Stimulated activated naive CD8-positive, alpha-beta T cell treated with anti-CD3 and anti-CD28 coated beads, Interleukin-15, Interleukin-2, amounts not matched to agents 100 ng/mL and 50 ng/mL, for 24 hours (primary cell): ENCODE data around the gene MCUB.
A peak's percentile ranks its signal among the peaks of the same experiment; 100 is the strongest.

ENCODE experiments used
- H3K27ac Mint-ChIP-seq: one replicate; pipeline ENCODE4 v1.8.0; 2021; ENCODE audit warnings: mild to moderate bottlenecking, mixed read lengths
- H3K27me3 Mint-ChIP-seq: one replicate; pipeline ENCODE4 v1.8.0; 2021; ENCODE audit warnings: mixed read lengths
- H3K36me3 Mint-ChIP-seq: one replicate; pipeline ENCODE4 v1.8.0; 2021; ENCODE audit warnings: low read depth, mixed read lengths
- H3K4me1 Mint-ChIP-seq: one replicate; pipeline ENCODE4 v1.8.0; 2021; ENCODE audit warnings: low read depth, mixed read lengths
- H3K4me3 Mint-ChIP-seq: one replicate; pipeline ENCODE4 v1.8.0; 2021; ENCODE audit warnings: mild to moderate bottlenecking, mixed read lengths
- H3K9me3 Mint-ChIP-seq: one replicate; pipeline ENCODE4 v1.8.0; 2021; ENCODE audit warnings: mixed read lengths

Gene MCUB

GRCh38 chr4:109701566-109702410, 141.7 kb downstream of the MCUB start:
- peak overlapping the region; percentile 82 for H3K27ac Mint-ChIP-seq
- H3K4me3 Mint-ChIP-seq = peak overlapping the region; percentile 92
- peaks cover 7% of the 10 kb centered on the region for H3K36me3 Mint-ChIP-seq
- no peaks in the 10 kb centered on the region for H3K27me3 Mint-ChIP-seq
- H3K4me1 Mint-ChIP-seq = peaks cover 19% of the 10 kb centered on the region
- no peaks in the 10 kb centered on the region for H3K9me3 Mint-ChIP-seq

- Mint-ChIP-seq H3K4me1 (peaks cover 19% of the 10 kb centered on the region), H3K9me3 (no peaks in the 10 kb centered on the region), H3K27me3 (no peaks in the 10 kb centered on the region), H3K36me3 (no peaks in the 10 kb centered on the region), H3K4me3 (peak within 1 kb of the TSS; percentile 92), H3K27ac (peak within 1 kb of the TSS; percentile 82)
Measured at GRCh38 chr4:109702950-109703663, 143.1 kb downstream of the MCUB start, which contains the start of gene CASP6. Gene CASP6, minus strand, starts transcription at chr4:109703445. Its CDS starts 50 bp downstream, at chr4:109703395.

GRCh38 chr4:109703664-109704361, 143.8 kb downstream of the MCUB start:
- H3K4me3 Mint-ChIP-seq = peak overlapping the region; percentile 92
- H3K36me3 Mint-ChIP-seq = no peaks in the 10 kb centered on the region
- H3K9me3 Mint-ChIP-seq = no peaks in the 10 kb centered on the region
- peaks cover 19% of the 10 kb centered on the region for H3K4me1 Mint-ChIP-seq
- peak overlapping the region; percentile 77 for H3K27ac Mint-ChIP-seq
- no peaks in the 10 kb centered on the region for H3K27me3 Mint-ChIP-seq

GRCh38 chr4:109708435-109708834, 148.4 kb downstream of the MCUB start:
- no peak overlapping the region for H3K4me3 Mint-ChIP-seq
- no peaks in the 10 kb centered on the region for H3K27me3 Mint-ChIP-seq
- H3K9me3 Mint-ChIP-seq = no peaks in the 10 kb centered on the region
- H3K27ac Mint-ChIP-seq = no peak overlapping the region
- peaks cover 14% of the 10 kb centered on the region for H3K36me3 Mint-ChIP-seq
- peaks cover 5% of the 10 kb centered on the region for H3K4me1 Mint-ChIP-seq

- no peaks in the 10 kb centered on the region for H3K9me3 Mint-ChIP-seq
- H3K4me3 Mint-ChIP-seq = no peak overlapping the region
- H3K27me3 Mint-ChIP-seq = no peaks in the 10 kb centered on the region
- H3K4me1 Mint-ChIP-seq = peaks cover under 1% of the 10 kb centered on the region
- peaks cover 16% of the 10 kb centered on the region for H3K36me3 Mint-ChIP-seq
- no peak overlapping the region for H3K27ac Mint-ChIP-seq
Measured at GRCh38 chr4:109708990-109709389, 148.9 kb downstream of the MCUB start.

GRCh38 chr4:109713500-109713899, 153.5 kb downstream of the MCUB start:
- no peak overlapping the region for H3K4me3 Mint-ChIP-seq
- H3K27me3 Mint-ChIP-seq = no peaks in the 10 kb centered on the region
- no peaks in the 10 kb centered on the region for H3K4me1 Mint-ChIP-seq

GRCh38 chr4:109718759-109719158, 158.7 kb downstream of the MCUB start:
- no peaks in the 10 kb centered on the region for H3K9me3 Mint-ChIP-seq
- H3K27me3 Mint-ChIP-seq = no peaks in the 10 kb centered on the region
- H3K36me3 Mint-ChIP-seq = peaks cover 29% of the 10 kb centered on the region
- H3K27ac Mint-ChIP-seq = no peak overlapping the region
- H3K4me3 Mint-ChIP-seq = no peak overlapping the region
- peaks cover 4% of the 10 kb centered on the region for H3K4me1 Mint-ChIP-seq

More at GRCh38 chr4:109713500-109713899, 153.5 kb downstream of the MCUB start:
- H3K36me3 Mint-ChIP-seq = peaks cover 43% of the 10 kb centered on the region
- H3K27ac Mint-ChIP-seq = no peak overlapping the region
- no peaks in the 10 kb centered on the region for H3K9me3 Mint-ChIP-seq

GRCh38 chr4:109719604-109720003, 159.6 kb downstream of the MCUB start:
- H3K36me3 Mint-ChIP-seq = peaks cover 22% of the 10 kb centered on the region
- H3K4me1 Mint-ChIP-seq = peaks cover 4% of the 10 kb centered on the region
- H3K27me3 Mint-ChIP-seq = no peaks in the 10 kb centered on the region
- H3K9me3 Mint-ChIP-seq = no peaks in the 10 kb centered on the region
- no peak overlapping the region for H3K27ac Mint-ChIP-seq
- no peak overlapping the region for H3K4me3 Mint-ChIP-seq

GRCh38 chr4:109721033-109721432, 161.0 kb downstream of the MCUB start:
- peaks cover 21% of the 10 kb centered on the region for H3K36me3 Mint-ChIP-seq
- no peaks in the 10 kb centered on the region for H3K9me3 Mint-ChIP-seq
- H3K27ac Mint-ChIP-seq = no peak overlapping the region
- H3K4me3 Mint-ChIP-seq = no peak overlapping the region
- peaks cover 4% of the 10 kb centered on the region for H3K4me1 Mint-ChIP-seq
- no peaks in the 10 kb centered on the region for H3K27me3 Mint-ChIP-seq

GRCh38 chr4:109722357-109722756, 162.3 kb downstream of the MCUB start:
- Mint-ChIP-seq H3K9me3 (no peaks in the 10 kb centered on the region), H3K36me3 (peaks cover 15% of the 10 kb centered on the region), H3K27me3 (no peaks in the 10 kb centered on the region), H3K27ac (no peak overlapping the region), H3K4me3 (no peak overlapping the region), H3K4me1 (peaks cover 4% of the 10 kb centered on the region)

GRCh38 chr4:109723110-109723509, 163.1 kb downstream of the MCUB start:
- H3K4me1 Mint-ChIP-seq = peaks cover 9% of the 10 kb centered on the region
- no peak overlapping the region for H3K27ac Mint-ChIP-seq
- no peaks in the 10 kb centered on the region for H3K27me3 Mint-ChIP-seq
- H3K4me3 Mint-ChIP-seq = no peak overlapping the region
- H3K36me3 Mint-ChIP-seq = peaks cover 10% of the 10 kb centered on the region
- no peaks in the 10 kb centered on the region for H3K9me3 Mint-ChIP-seq

- H3K4me3 Mint-ChIP-seq = peak overlapping the region; percentile 88
- no peaks in the 10 kb centered on the region for H3K9me3 Mint-ChIP-seq
- H3K27ac Mint-ChIP-seq = no peak overlapping the region
- H3K4me1 Mint-ChIP-seq = peaks cover 19% of the 10 kb centered on the region
- H3K36me3 Mint-ChIP-seq = peaks cover 10% of the 10 kb centered on the region
- no peaks in the 10 kb centered on the region for H3K27me3 Mint-ChIP-seq
Measured at GRCh38 chr4:109728385-109728784, 168.3 kb downstream of the MCUB start.

- Mint-ChIP-seq H3K27me3 (no peaks in the 10 kb centered on the region), H3K4me1 (peaks cover 19% of the 10 kb centered on the region), H3K9me3 (no peaks in the 10 kb centered on the region), H3K4me3 (peak overlapping the region; percentile 88), H3K27ac (peak overlapping the region; percentile 76), H3K36me3 (peaks cover 10% of the 10 kb centered on the region)
Measured at GRCh38 chr4:109729117-109729717, 169.2 kb downstream of the MCUB start.

GRCh38 chr4:109729718-109730618, 169.9 kb downstream of the MCUB start, which contains the start of gene PLA2G12A:
Gene PLA2G12A, minus strand, starts transcription at chr4:109730070. Its CDS starts 261 bp downstream, at chr4:109729809.
- H3K4me3 Mint-ChIP-seq = peak within 1 kb of the TSS; percentile 88
- H3K4me1 Mint-ChIP-seq = peaks cover 19% of the 10 kb centered on the region
- H3K27me3 Mint-ChIP-seq = no peaks in the 10 kb centered on the region
- H3K36me3 Mint-ChIP-seq = peaks cover 10% of the 10 kb centered on the region
- peak within 1 kb of the TSS; percentile 76 for H3K27ac Mint-ChIP-seq
- H3K9me3 Mint-ChIP-seq = no peaks in the 10 kb centered on the region
